ENCODE results near the gene CELF5. TPM values are rescaled to one million over a fixed set of nuclear protein-coding genes. Genes with fewer than 3 reads are reported as not detected.

CELF5 gene
- total RNA-seq, 1 experiment from 2014 or later, result 0.48 TPM

GRCh38 chr19:3292958-3293529 lies 68.6 kb downstream of the CELF5 start:
- H3F3A ChIP-seq (ENCODE audit: insufficient read depth, low read depth), result no peaks in the 10 kb centered on the region
- no peaks in the 10 kb centered on the region for H3K4me1 ChIP-seq (replicated peaks; ENCODE audit: insufficient read depth)
- H3K36me3 ChIP-seq (ENCODE audit: low read depth), result no peaks in the 10 kb centered on the region
- TF ChIP-seq CTCF (conservative IDR thresholded peaks at IDR 0.05) (no peak), EZH2 (IDR thresholded peaks at IDR 0.05; ENCODE audit: low read depth) (no peak)
- no peaks in the 10 kb centered on the region for H3K9me3 ChIP-seq (ENCODE audit: insufficient read depth, low read depth)
- no peak for DNase-seq
- peaks cover 28% of the 10 kb centered on the region for H3K27me3 ChIP-seq (ENCODE audit: insufficient read depth, low read depth)
- POLR2A ChIA-PET (ENCODE audit: unreplicated experiment), result no interaction called here
- CTCF ChIA-PET, result no interaction called here
- intact Hi-C loops (cut with micrococcal nuclease; ENCODE audit: unreplicated experiment), result no loop called here
- H3K9me2 ChIP-seq (ENCODE audit: insufficient read depth), result no peaks in the 10 kb centered on the region
- no peak overlapping the region for H2AFZ ChIP-seq
- no peak overlapping the region for H3K4me2 ChIP-seq
- no peak overlapping the region for H3K27ac ChIP-seq
- no peaks in the 10 kb centered on the region for H4K20me1 ChIP-seq (ENCODE audit: insufficient read depth)
- no peaks in the 10 kb centered on the region for H3K79me2 ChIP-seq (ENCODE audit: low read depth)
- H3K4me3 ChIP-seq, result no peak overlapping the region
- no TSS peak for BruUV-seq (replicated peaks)

GRCh38 chr19:3293560-3293959 lies 69.1 kb downstream of the CELF5 start:
- Histone ChIP-seq H3F3A (ENCODE audit: insufficient read depth, low read depth) (no peaks in the 10 kb centered on the region), H3K27me3 (ENCODE audit: insufficient read depth, low read depth) (peaks cover 28% of the 10 kb centered on the region), H3K27ac (no peak overlapping the region), H2AFZ (no peak overlapping the region), H3K4me3 (no peak overlapping the region), H3K79me2 (ENCODE audit: low read depth) (no peaks in the 10 kb centered on the region), H3K9me2 (ENCODE audit: insufficient read depth) (no peaks in the 10 kb centered on the region), H3K4me1 (replicated peaks; ENCODE audit: insufficient read depth) (no peaks in the 10 kb centered on the region), H3K9me3 (ENCODE audit: insufficient read depth, low read depth) (no peaks in the 10 kb centered on the region), H4K20me1 (ENCODE audit: insufficient read depth) (no peaks in the 10 kb centered on the region), H3K4me2 (no peak overlapping the region), H3K36me3 (ENCODE audit: low read depth) (no peaks in the 10 kb centered on the region)
- TF ChIP-seq CTCF (conservative IDR thresholded peaks at IDR 0.05), result no peak
- no peak for TF ChIP-seq EZH2 (IDR thresholded peaks at IDR 0.05; ENCODE audit: low read depth)
- BruUV-seq (replicated peaks), result no TSS peak
- DNase-seq, result no peak
- ChIA-PET POLR2A (ENCODE audit: unreplicated experiment) (no interaction called here), CTCF (no interaction called here)
- intact Hi-C loops (cut with micrococcal nuclease; ENCODE audit: unreplicated experiment), result no loop called here

GRCh38 chr19:3294080-3294850 lies 69.8 kb downstream of the CELF5 start:
- Histone ChIP-seq H3K4me3 (no peak overlapping the region), H3K79me2 (ENCODE audit: low read depth) (no peaks in the 10 kb centered on the region), H4K20me1 (ENCODE audit: insufficient read depth) (no peaks in the 10 kb centered on the region), H3K27ac (no peak overlapping the region), H3K36me3 (ENCODE audit: low read depth) (no peaks in the 10 kb centered on the region), H3K9me2 (ENCODE audit: insufficient read depth) (no peaks in the 10 kb centered on the region), H3K4me1 (replicated peaks; ENCODE audit: insufficient read depth) (no peaks in the 10 kb centered on the region), H2AFZ (no peak overlapping the region), H3K4me2 (no peak overlapping the region), H3F3A (ENCODE audit: insufficient read depth, low read depth) (no peaks in the 10 kb centered on the region), H3K27me3 (ENCODE audit: insufficient read depth, low read depth) (peaks cover 28% of the 10 kb centered on the region), H3K9me3 (ENCODE audit: insufficient read depth, low read depth) (no peaks in the 10 kb centered on the region)
- ChIA-PET POLR2A (ENCODE audit: unreplicated experiment) (no interaction called here), CTCF (no interaction called here)
- intact Hi-C loops (cut with micrococcal nuclease; ENCODE audit: unreplicated experiment), result no loop called here
- no peak for DNase-seq
- no peak for TF ChIP-seq EZH2 (IDR thresholded peaks at IDR 0.05; ENCODE audit: low read depth)
- no peak for TF ChIP-seq CTCF (conservative IDR thresholded peaks at IDR 0.05)
- no TSS peak for BruUV-seq (replicated peaks)

Data from PC-9 (cell line).